DOHH2 (cell line): ENCODE measurements around the gene ENDOU.

Experiments used
- H3F3A ChIP-seq: fragments of 200-600 bp; sonication (generic), shearing (Covaris generic); 2 replicates; pipeline ENCODE4 v1.6.0; 2016; ENCODE audit warnings: antibody characterized with exemption, mild to moderate bottlenecking; ENCODE audit not compliant: control insufficient read depth, insufficient read depth
- H3K27ac ChIP-seq: fragments of 200-600 bp; sonication (generic); 2 replicates; pipeline ENCODE4 v1.5.1; 2014; ENCODE audit warnings: low read depth, mild to moderate bottlenecking, low read length, moderate library complexity
- H3K27me3 ChIP-seq: fragments of 200-600 bp; sonication (generic); 2 replicates; pipeline ENCODE4 v1.6.1; 2014; ENCODE audit warnings: mild to moderate bottlenecking, low read length, mixed read lengths; ENCODE audit not compliant: control insufficient read depth
- H3K36me3 ChIP-seq: fragments of 200-600 bp; sonication (generic); 2 replicates; pipeline ENCODE4 v1.6.1; 2014; ENCODE audit warnings: mild to moderate bottlenecking, low read length, moderate library complexity, mixed read lengths; ENCODE audit not compliant: control insufficient read depth
- H3K4me1 ChIP-seq: fragments of 200-600 bp; sonication (generic); 2 replicates; pipeline ENCODE4 v1.6.1; 2014; ENCODE audit warnings: mild to moderate bottlenecking, low read length, mixed read lengths; ENCODE audit not compliant: control insufficient read depth
- H3K4me2 ChIP-seq: fragments of 200-600 bp; sonication (generic); 2 replicates; pipeline ENCODE4 v1.6.0; 2014; ENCODE audit warnings: mild to moderate bottlenecking, low read length, moderate library complexity
- H3K4me3 ChIP-seq: fragments of 200-600 bp; sonication (generic); 2 replicates; pipeline ENCODE4 v1.5.1; 2014; ENCODE audit warnings: mild to moderate bottlenecking, low read length, mixed read lengths
- H3K79me2 ChIP-seq: fragments of 200-600 bp; sonication (generic); 2 replicates; pipeline ENCODE4 v1.6.1; 2014; ENCODE audit warnings: mild to moderate bottlenecking, low read length, mixed read lengths; ENCODE audit not compliant: control insufficient read depth
- H3K9me2 ChIP-seq: fragments of 200-600 bp; sonication (generic); replicated peaks from 2 replicates; pipeline ENCODE4 v1.6.1; 2014; ENCODE audit warnings: mild to moderate bottlenecking, low read length, mixed read lengths; ENCODE audit not compliant: control insufficient read depth
- H3K9me3 ChIP-seq: fragments of 200-600 bp; sonication (generic); 2 replicates; pipeline ENCODE4 v1.6.1; 2014; ENCODE audit warnings: antibody characterized with exemption, low read length, mixed read lengths; ENCODE audit not compliant: control insufficient read depth, insufficient read depth
- H4K20me1 ChIP-seq: fragments of 200-600 bp; sonication (generic); 2 replicates; pipeline ENCODE4 v1.6.0; 2014; ENCODE audit warnings: low read depth, mild to moderate bottlenecking, antibody characterized with exemption, low read length, moderate library complexity; ENCODE audit not compliant: control insufficient read depth, insufficient read depth
- EZH2phosphoT487 ChIP-seq: fragments of 200-600 bp; sonication (generic); IDR thresholded peaks from 2 replicates; pipeline ENCODE4 v1.6.1; 2017; ENCODE audit warnings: borderline replicate concordance, mild to moderate bottlenecking, antibody characterized with exemption, low read length, moderate library complexity, mixed read lengths
- TF ChIP-seq, protein P1 (sequence below): fragments of 200-600 bp; sonication (generic); IDR thresholded peaks from one replicate; pipeline ENCODE4 v1.5.1; 2014; ENCODE audit warnings: antibody characterized with exemption, mild to moderate bottlenecking, low read depth, low read length; ENCODE audit not compliant: poor library complexity, severe bottlenecking

ENDOU gene

DNA sequence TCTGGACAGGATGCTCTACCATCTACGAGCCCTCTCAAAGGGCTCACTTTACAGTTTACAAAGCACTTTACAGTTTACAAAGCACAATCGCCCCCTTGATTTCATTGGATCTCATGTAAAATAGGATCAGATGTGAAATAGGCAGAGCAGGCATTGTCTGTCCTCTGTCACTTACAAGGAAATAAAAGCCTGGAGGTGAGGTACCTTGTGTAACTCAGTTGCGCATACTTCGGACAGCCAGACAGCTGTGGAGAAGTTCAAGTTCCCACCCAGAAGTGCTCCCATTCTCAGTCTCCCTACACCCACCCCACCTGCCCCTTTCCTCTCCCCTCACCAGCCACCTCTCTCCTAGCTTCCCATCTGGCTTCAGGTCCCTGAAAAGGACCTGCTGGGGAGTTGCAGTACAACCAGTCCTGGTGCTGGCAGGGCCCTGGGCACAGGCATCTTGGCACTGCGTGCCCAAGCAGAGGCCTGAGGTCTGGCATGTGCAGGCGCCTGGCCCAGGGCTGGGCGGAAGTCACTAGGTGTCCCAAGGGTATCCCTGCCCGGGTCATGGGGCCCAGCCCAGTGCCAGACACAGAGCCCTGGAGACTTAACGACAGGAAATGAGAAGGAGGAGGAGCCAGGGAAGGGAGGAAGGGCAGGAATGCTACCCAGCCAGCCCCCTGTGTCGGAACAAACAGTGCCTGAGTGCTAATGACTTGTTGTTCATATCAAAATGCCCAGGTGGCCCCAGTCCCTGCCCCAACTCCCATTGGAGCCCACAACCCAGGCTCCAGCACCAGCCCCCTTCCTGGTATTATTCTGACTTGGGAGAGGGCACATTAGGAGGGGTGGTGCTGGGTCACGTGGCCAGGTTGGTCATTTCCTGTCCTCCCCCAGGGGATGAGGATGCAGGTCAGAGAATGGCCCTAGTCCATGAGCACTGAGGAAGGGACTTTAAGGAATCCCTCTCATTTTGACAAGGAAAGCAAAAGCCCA is 28.0 kb upstream of the ENDOU start:
- Histone ChIP-seq H4K20me1 (no peaks in the 10 kb centered on the region), H3K9me2 (no peaks in the 10 kb centered on the region), H3F3A (no peaks in the 10 kb centered on the region), H3K4me2 (peak overlapping the region; percentile 44), H3K27me3 (peaks cover 19% of the 10 kb centered on the region), H3K4me3 (0 out of 2 replicates have a peak overlapping the region, but pooled peaks have one; percentile 18), H3K4me1 (peaks cover 24% of the 10 kb centered on the region), H3K79me2 (no peaks in the 10 kb centered on the region), H3K27ac (no peak overlapping the region), H3K9me3 (no peaks in the 10 kb centered on the region), H3K36me3 (no peaks in the 10 kb centered on the region)
- TF ChIP-seq EZH2phosphoT487 = no peak
- TF ChIP-seq, protein P1, sequence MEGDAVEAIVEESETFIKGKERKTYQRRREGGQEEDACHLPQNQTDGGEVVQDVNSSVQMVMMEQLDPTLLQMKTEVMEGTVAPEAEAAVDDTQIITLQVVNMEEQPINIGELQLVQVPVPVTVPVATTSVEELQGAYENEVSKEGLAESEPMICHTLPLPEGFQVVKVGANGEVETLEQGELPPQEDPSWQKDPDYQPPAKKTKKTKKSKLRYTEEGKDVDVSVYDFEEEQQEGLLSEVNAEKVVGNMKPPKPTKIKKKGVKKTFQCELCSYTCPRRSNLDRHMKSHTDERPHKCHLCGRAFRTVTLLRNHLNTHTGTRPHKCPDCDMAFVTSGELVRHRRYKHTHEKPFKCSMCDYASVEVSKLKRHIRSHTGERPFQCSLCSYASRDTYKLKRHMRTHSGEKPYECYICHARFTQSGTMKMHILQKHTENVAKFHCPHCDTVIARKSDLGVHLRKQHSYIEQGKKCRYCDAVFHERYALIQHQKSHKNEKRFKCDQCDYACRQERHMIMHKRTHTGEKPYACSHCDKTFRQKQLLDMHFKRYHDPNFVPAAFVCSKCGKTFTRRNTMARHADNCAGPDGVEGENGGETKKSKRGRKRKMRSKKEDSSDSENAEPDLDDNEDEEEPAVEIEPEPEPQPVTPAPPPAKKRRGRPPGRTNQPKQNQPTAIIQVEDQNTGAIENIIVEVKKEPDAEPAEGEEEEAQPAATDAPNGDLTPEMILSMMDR = no peak

DNA sequence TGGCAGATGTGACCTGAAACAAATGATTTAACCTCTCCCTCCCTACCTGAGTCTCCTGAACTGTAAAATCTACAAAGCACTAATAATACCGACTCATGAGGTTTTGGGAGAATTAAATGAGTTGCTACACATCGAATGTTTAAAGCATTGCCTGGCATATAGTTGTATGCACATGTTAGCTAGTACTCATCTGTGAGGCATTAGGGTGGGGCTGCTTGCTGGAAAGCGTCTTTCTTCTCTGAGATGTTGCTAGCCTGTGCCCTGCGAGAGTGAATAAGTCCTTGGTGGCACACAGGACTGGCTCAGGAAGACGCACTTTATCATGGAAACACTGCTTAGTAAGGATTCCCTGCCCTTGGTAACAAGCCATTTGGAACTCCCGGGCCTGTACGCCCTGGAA is 27.3 kb upstream of the ENDOU start:
- no peaks in the 10 kb centered on the region for H3F3A ChIP-seq
- TF ChIP-seq EZH2phosphoT487 = no peak
- TF ChIP-seq, protein P1 = no peak
- no peaks in the 10 kb centered on the region for H3K9me2 ChIP-seq
- no peak overlapping the region for H3K4me2 ChIP-seq
- no peaks in the 10 kb centered on the region for H3K79me2 ChIP-seq
- peaks cover 19% of the 10 kb centered on the region for H3K27me3 ChIP-seq
- peaks cover 19% of the 10 kb centered on the region for H3K4me1 ChIP-seq
- 0 out of 2 replicates have a peak, but pooled peaks cover 3% of the 10 kb centered on the region for H4K20me1 ChIP-seq
- H3K4me3 ChIP-seq = no peak overlapping the region
- no peaks in the 10 kb centered on the region for H3K36me3 ChIP-seq
- H3K27ac ChIP-seq = no peak overlapping the region
- H3K9me3 ChIP-seq = no peaks in the 10 kb centered on the region

DNA sequence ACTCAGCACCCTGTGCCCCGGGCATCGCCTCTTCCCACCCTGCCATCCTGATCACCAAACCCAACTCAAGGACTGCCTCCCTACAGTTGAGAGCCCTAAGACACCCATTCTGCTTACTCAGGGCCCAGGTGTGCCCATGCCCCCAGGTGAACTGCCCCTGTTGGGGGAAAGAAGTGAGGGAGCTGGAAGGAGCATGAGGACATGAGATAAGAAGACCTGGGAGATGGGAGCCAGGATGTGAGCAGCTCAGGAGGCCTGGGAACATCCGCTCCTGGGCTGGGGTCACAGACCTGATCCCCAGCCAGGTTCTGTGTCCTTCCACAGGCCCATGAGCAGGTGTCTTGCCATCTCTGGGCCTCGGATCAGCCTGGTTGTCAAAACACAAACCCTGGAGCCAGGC is 26.8 kb upstream of the ENDOU start:
- Histone ChIP-seq H3K4me2 (no peak overlapping the region), H3K4me1 (peaks cover 19% of the 10 kb centered on the region), H3K36me3 (no peaks in the 10 kb centered on the region), H3F3A (no peaks in the 10 kb centered on the region), H3K27me3 (peaks cover 18% of the 10 kb centered on the region), H3K79me2 (no peaks in the 10 kb centered on the region), H4K20me1 (0 out of 2 replicates have a peak, but pooled peaks cover 5% of the 10 kb centered on the region), H3K9me2 (no peaks in the 10 kb centered on the region), H3K9me3 (no peaks in the 10 kb centered on the region), H3K4me3 (no peak overlapping the region), H3K27ac (no peak overlapping the region)
- TF ChIP-seq, protein P1 = no peak
- TF ChIP-seq EZH2phosphoT487 = no peak
